Loucy (cell line): ENCODE data around the gene ROS1.

Experiments
- CTCF ChIP-seq: fragments of 200-600 bp; sonication (generic); conservative IDR thresholded peaks from 2 replicates; pipeline ENCODE4 v1.5.1; 2014; ENCODE audit warnings: mild to moderate bottlenecking, antibody characterized with exemption, low read length
- EZH2phosphoT487 ChIP-seq: fragments of 200-600 bp; IDR thresholded peaks from 2 replicates; pipeline ENCODE4 v1.6.1; 2018; ENCODE audit warnings: antibody characterized with exemption, mild to moderate bottlenecking, moderate library complexity, borderline replicate concordance

GRCh38 chr6:117328005-117328389 lies 97.7 kb downstream of the ROS1 start:
- TF ChIP-seq CTCF (no peak), EZH2phosphoT487 (no peak)
